K562 (cell line): ENCODE results near the gene RFPL3. TPM values are rescaled to one million over a fixed set of nuclear protein-coding genes. Genes with fewer than 3 reads are reported as not detected.

Experiments
- ATAC-seq: fragments of 200-7000 bp; cut with Tn5 transposase; 3 replicates; pipeline ENCODE4 v1.9.1; 2020; ENCODE audit warnings: moderate library complexity
- BruUV-seq: library from RNA; stranded (reverse); fragments of 400-500 nt; replicated peaks from 2 replicates; lab custom pipeline; 2021; lab: Mats Ljungman, UMichigan
- CTCF ChIA-PET: fragments of 300-600 bp; formaldehyde crosslinking; extraction: SDS; loops from one replicate; lab custom pipeline; 2021; ENCODE audit warnings: low intra/inter-chr PET ratio; lab: Yijun Ruan, JAX
- POLR2A ChIA-PET: fragments of 300-600, 350-650 bp; sonication (Branson Sonifier 250); formaldehyde crosslinking; extraction: SDS; loops from one replicate; lab custom pipeline; 2021; ENCODE audit warnings: antibody characterized with exemption, inconsistent platforms; lab: Yijun Ruan, JAX
- DNase-seq, 4 experiments: peaks; one replicate each; pipeline versions ENCODE4 v3.0.0 to v3.0.0-alpha.2; 2011 to 2018; ENCODE audit warnings: low spot score in 3 of 4, mixed read lengths in 3 of 4; ENCODE audit errors: extremely low read depth in 1 of 4
- FAIRE-seq: peaks from 2 replicates; lab custom pipeline; 2011; peaks lifted over from hg19 to GRCh38; lab: Jason Lieb, UNC
- H2AFZ ChIP-seq: 2 replicates; pipeline ENCODE4 v1.6.0; 2011; ENCODE audit warnings: low read depth, low read length, control low read depth, inconsistent platforms
- H3K27ac ChIP-seq: fragments of 200-600 bp; 3 replicates; pipeline ENCODE4 v1.8.0; 2011; ENCODE audit warnings: low read depth, mild to moderate bottlenecking, control low read depth, inconsistent platforms, low read length, moderate library complexity, mixed read lengths; ENCODE audit errors: extremely low read depth
- H3K27me3 ChIP-seq, 2 experiments: fragments of 300-600 bp in 1 of 2; 2 replicates in 1 of 2; 3 replicates in 1 of 2; pipeline versions ENCODE4 v1.6.0 to v1.8.0; 2011; ENCODE audit warnings: inconsistent platforms in 2 of 2, low read length in 2 of 2, mild to moderate bottlenecking in 1 of 2, mixed read lengths in 1 of 2, moderate library complexity in 1 of 2; ENCODE audit not compliant: control insufficient read depth in 2 of 2, insufficient read depth in 2 of 2
- H3K36me3 ChIP-seq: fragments of 300-600 bp; 3 replicates; pipeline ENCODE4 v1.8.0; 2011; ENCODE audit warnings: mild to moderate bottlenecking, low read length, inconsistent platforms; ENCODE audit not compliant: control insufficient read depth, insufficient read depth
- H3K4me1 ChIP-seq, 2 experiments: fragments of 200-600 bp in 1 of 2; replicated peaks in 1 of 2; 2 replicates in 1 of 2; 3 replicates in 1 of 2; pipeline versions ENCODE4 v1.5.1 to v1.8.0; 2011; ENCODE audit warnings: inconsistent platforms in 2 of 2, low read length in 2 of 2, mild to moderate bottlenecking in 1 of 2, mixed read lengths in 1 of 2, moderate library complexity in 1 of 2; ENCODE audit not compliant: control insufficient read depth in 2 of 2, insufficient read depth in 2 of 2
- H3K4me2 ChIP-seq: 2 replicates; pipeline ENCODE4 v1.6.1; 2011; ENCODE audit warnings: low read length, control low read depth, inconsistent platforms, mixed read lengths; ENCODE audit not compliant: insufficient read depth
- H3K4me3 ChIP-seq: fragments of 200-600 bp; sonication (generic), shearing (Covaris generic); 2 replicates; pipeline ENCODE4 v1.5.1; 2016; ENCODE audit warnings: control low read depth, inconsistent platforms
- H3K79me2 ChIP-seq: fragments of 200-600 bp; 3 replicates; pipeline ENCODE4 v1.8.0; 2011; ENCODE audit warnings: low read length, inconsistent platforms; ENCODE audit not compliant: control insufficient read depth, insufficient read depth
- H3K9ac ChIP-seq, 2 experiments: 2 replicates each; pipeline versions ENCODE4 v1.6.0 to v1.6.1; 2011; ENCODE audit warnings: low read depth in 2 of 2, low read length in 2 of 2, control low read depth in 1 of 2, inconsistent platforms in 1 of 2, mild to moderate bottlenecking in 1 of 2, mixed read lengths in 1 of 2; ENCODE audit not compliant: insufficient read depth in 1 of 2
- H3K9me1 ChIP-seq: one replicate; pipeline ENCODE4 v1.6.0; 2011; ENCODE audit warnings: inconsistent platforms, mild to moderate bottlenecking, low read length, moderate library complexity; ENCODE audit not compliant: control insufficient read depth, insufficient read depth
- H3K9me3 ChIP-seq: replicated peaks from 2 replicates; pipeline ENCODE4 v1.5.1; 2011; ENCODE audit warnings: low read depth, low read length, inconsistent platforms; ENCODE audit not compliant: control insufficient read depth, insufficient read depth
- H4K20me1 ChIP-seq: replicated peaks from 2 replicates; pipeline ENCODE4 v1.6.1; 2011; ENCODE audit warnings: low read length, inconsistent platforms, mixed read lengths; ENCODE audit not compliant: control insufficient read depth, insufficient read depth
- ARHGAP35 ChIP-seq: fragments of 450-650 bp; IDR thresholded peaks from 2 replicates; pipeline ENCODE4 v1.6.1; 2018; ENCODE audit not compliant: partially characterized antibody
- BMI1 ChIP-seq: fragments of 150-350 bp; IDR thresholded peaks from 2 replicates; pipeline ENCODE4 v1.6.1; 2014; ENCODE audit warnings: low read length
- ILF3 ChIP-seq: fragments of 450-650 bp; IDR thresholded peaks from 2 replicates; pipeline ENCODE4 v1.6.1; 2018; ENCODE audit warnings: antibody characterized with exemption, mild to moderate bottlenecking, moderate library complexity, borderline replicate concordance
- MECOM ChIP-seq: fragments of 250-450 bp; sonication (Bioruptor Pico); IDR thresholded peaks from 2 replicates; pipeline ENCODE4 v1.8.0; 2022; ENCODE audit warnings: inconsistent platforms
- MLX ChIP-seq, 2 experiments: fragments of 450-650 bp in 1 of 2; sonication (generic) in 1 of 2; formaldehyde crosslinking; conservative IDR thresholded peaks; 2 replicates each; pipeline versions ENCODE4 v1.4.0 to v1.8.1; 2020 to 2022; ENCODE audit warnings: mild to moderate bottlenecking in 1 of 2, missing genetic modification reagents in 1 of 2
- NFXL1 ChIP-seq: fragments of 450-650 bp; formaldehyde crosslinking; IDR thresholded peaks from 2 replicates; pipeline ENCODE4 v1.4.0; 2021; ENCODE audit warnings: mild to moderate bottlenecking
- NFYB ChIP-seq: IDR thresholded peaks from 2 replicates; pipeline ENCODE4 v1.6.1; 2011; ENCODE audit warnings: mild to moderate bottlenecking, moderate library complexity; ENCODE audit not compliant: insufficient read length; ENCODE audit errors: extremely low read depth
- PHF8 ChIP-seq: fragments of 200-600 bp; sonication (generic); IDR thresholded peaks from 2 replicates; pipeline ENCODE4 v1.6.1; 2012; ENCODE audit warnings: mixed run types, mild to moderate bottlenecking, inconsistent platforms, low read length, moderate library complexity, borderline replicate concordance
- POLR2B ChIP-seq: fragments of 450-650 bp; IDR thresholded peaks from 2 replicates; pipeline ENCODE4 v1.6.1; 2018; ENCODE audit warnings: low read depth; ENCODE audit not compliant: partially characterized antibody
- ZNF79 ChIP-seq: fragments of 250-450 bp; sonication (Bioruptor Pico); IDR thresholded peaks from 2 replicates; pipeline ENCODE4 v1.4.0; 2020; ENCODE audit warnings: low read depth, mild to moderate bottlenecking, moderate library complexity
- WGBS: fragments of 100-300 bp; shearing (Covaris generic); methylation state at CpG from one replicate; pipeline ENCODE4 v1.1.6; 2016; ENCODE audit warnings: low coverage, mixed read lengths; ENCODE audit not compliant: insufficient coverage; ENCODE audit errors: missing lambda C conversion rate; 5-methylcytosine and 5-hydroxymethylcytosine counted together
- in situ Hi-C: fragments of 300-500 bp; cut with MboI; formaldehyde crosslinking; loops from 4 replicates; pipeline ENCODE4 v1.15.0; 2018; ENCODE audit warnings: inconsistent platforms, mixed read lengths
- intact Hi-C: fragments of 100-400 bp; cut with micrococcal nuclease; formaldehyde crosslinking; loops from 2 replicates; pipeline ENCODE4 v1.14.2; 2022
- polyA plus RNA-seq, 8 experiments: library from polyadenylated mRNA; depleted of rRNA in 4 of 8; stranded (reverse) in 5 of 8; unstranded in 3 of 8; fragments of >200 nt; fragmentation: Nextera tagmentation in 2 of 8; fragmentation: Illumina TruSeq in 1 of 8; extraction: Ambion mirVana in 2 of 8; extraction: Trizol in 1 of 8; gene quantifications; 2 replicates each; pipeline versions ENCODE4 v1.2.1 to v1.2.3, GENCODE V29; 2011 to 2014; ENCODE audit warnings: inconsistent platforms in 1 of 8, missing spikeins in 1 of 8
- total RNA-seq, 7 experiments: library from RNA; depleted of rRNA in 6 of 7; stranded (reverse); fragments of >200 nt in 6 of 7; fragmentation: Illumina TruSeq in 2 of 7; extraction: Trizol in 2 of 7; gene quantifications; 2 replicates each; pipeline versions ENCODE4 v1.2.1 to v1.2.3, GENCODE V29; 2011 to 2021; ENCODE audit warnings: low replicate concordance in 1 of 7
- TF ChIP-seq, protein P1 (sequence below): fragments of 150-350 bp; conservative IDR thresholded peaks from 2 replicates; pipeline ENCODE4 v1.6.1; 2014; ENCODE audit warnings: low read length
- TF ChIP-seq, protein P2 (sequence below): sonication (generic); formaldehyde crosslinking; IDR thresholded peaks from 2 replicates; pipeline ENCODE4 v1.5.0; 2020; ENCODE audit warnings: missing genetic modification reagents

RFPL3 gene
- total and polyA plus RNA-seq, 9 of the 15 experiments (the other 6 are each of a cell fraction or from before 2014, with no cell fraction given) = not detected

GRCh38 chr22:32312748-32313147, 44.9 kb upstream of the RFPL3 start:
- ATAC-seq (no peak), DNase-seq (no peak), FAIRE-seq (no peak)
- BruUV-seq = no TSS peak
- no peaks in the 10 kb centered on the region; a peak in 1 of 5 replicates for H3K27me3 ChIP-seq
- H3K4me1 ChIP-seq = no peaks in the 10 kb centered on the region; a peak in 1 of 5 replicates
- no peak overlapping the region for H3K9ac ChIP-seq
- ChIA-PET POLR2A (no interaction called here), CTCF (no interaction called here)
- H3K9me3 ChIP-seq = no peaks in the 10 kb centered on the region
- in situ Hi-C loops (no loop called here), intact Hi-C loops (no loop called here)
- no peak for TF ChIP-seq MECOM (CRISPR knock-in tag)
- TF ChIP-seq BMI1 = no peak
- no peak for TF ChIP-seq NFXL1 (CRISPR knock-in tag)
- H3K36me3 ChIP-seq = no peaks in the 10 kb centered on the region
- H3K4me3 ChIP-seq = no peak overlapping the region
- WGBS = 0% methylated on average over 4 of the region's 4 CpGs
- H3K79me2 ChIP-seq = no peaks in the 10 kb centered on the region
- H3K27ac ChIP-seq = no peak overlapping the region
- H3K4me2 ChIP-seq = no peak overlapping the region
- H3K9me1 ChIP-seq = no peaks in the 10 kb centered on the region
- no peaks in the 10 kb centered on the region for H4K20me1 ChIP-seq
- H2AFZ ChIP-seq = no peak overlapping the region

GRCh38 chr22:32313532-32313931, 44.1 kb upstream of the RFPL3 start:
- Histone ChIP-seq H3K36me3 (no peaks in the 10 kb centered on the region), H3K27me3 (no peaks in the 10 kb centered on the region; a peak in 1 of 5 replicates), H4K20me1 (no peaks in the 10 kb centered on the region), H2AFZ (no peak overlapping the region), H3K9me1 (no peaks in the 10 kb centered on the region), H3K27ac (no peak overlapping the region), H3K9ac (no peak overlapping the region), H3K4me3 (no peak overlapping the region), H3K4me2 (no peak overlapping the region), H3K4me1 (no peaks in the 10 kb centered on the region; a peak in 1 of 5 replicates), H3K9me3 (no peaks in the 10 kb centered on the region), H3K79me2 (no peaks in the 10 kb centered on the region)
- ChIA-PET CTCF (no interaction called here), POLR2A (no interaction called here)
- no TSS peak for BruUV-seq
- ATAC-seq (no peak), FAIRE-seq (no peak), DNase-seq (no peak)
- in situ Hi-C loops (no loop called here), intact Hi-C loops (no loop called here)
- no peak for TF ChIP-seq ILF3
- TF ChIP-seq MLX (CRISPR knock-in tag; conservative IDR thresholded peaks at IDR 0.05) = no peak
- TF ChIP-seq, protein P1, sequence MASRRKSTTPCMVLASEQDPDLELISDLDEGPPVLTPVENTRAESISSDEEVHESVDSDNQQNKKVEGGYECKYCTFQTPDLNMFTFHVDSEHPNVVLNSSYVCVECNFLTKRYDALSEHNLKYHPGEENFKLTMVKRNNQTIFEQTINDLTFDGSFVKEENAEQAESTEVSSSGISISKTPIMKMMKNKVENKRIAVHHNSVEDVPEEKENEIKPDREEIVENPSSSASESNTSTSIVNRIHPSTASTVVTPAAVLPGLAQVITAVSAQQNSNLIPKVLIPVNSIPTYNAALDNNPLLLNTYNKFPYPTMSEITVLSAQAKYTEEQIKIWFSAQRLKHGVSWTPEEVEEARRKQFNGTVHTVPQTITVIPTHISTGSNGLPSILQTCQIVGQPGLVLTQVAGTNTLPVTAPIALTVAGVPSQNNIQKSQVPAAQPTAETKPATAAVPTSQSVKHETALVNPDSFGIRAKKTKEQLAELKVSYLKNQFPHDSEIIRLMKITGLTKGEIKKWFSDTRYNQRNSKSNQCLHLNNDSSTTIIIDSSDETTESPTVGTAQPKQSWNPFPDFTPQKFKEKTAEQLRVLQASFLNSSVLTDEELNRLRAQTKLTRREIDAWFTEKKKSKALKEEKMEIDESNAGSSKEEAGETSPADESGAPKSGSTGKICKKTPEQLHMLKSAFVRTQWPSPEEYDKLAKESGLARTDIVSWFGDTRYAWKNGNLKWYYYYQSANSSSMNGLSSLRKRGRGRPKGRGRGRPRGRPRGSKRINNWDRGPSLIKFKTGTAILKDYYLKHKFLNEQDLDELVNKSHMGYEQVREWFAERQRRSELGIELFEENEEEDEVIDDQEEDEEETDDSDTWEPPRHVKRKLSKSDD = no peak
- no peak for TF ChIP-seq ZNF79 (CRISPR knock-in tag)
- no peak for TF ChIP-seq POLR2B
- TF ChIP-seq PHF8 = no peak
- peak; percentile 20 for TF ChIP-seq NFYB
- no peak for TF ChIP-seq ARHGAP35
- TF ChIP-seq, protein P2, sequence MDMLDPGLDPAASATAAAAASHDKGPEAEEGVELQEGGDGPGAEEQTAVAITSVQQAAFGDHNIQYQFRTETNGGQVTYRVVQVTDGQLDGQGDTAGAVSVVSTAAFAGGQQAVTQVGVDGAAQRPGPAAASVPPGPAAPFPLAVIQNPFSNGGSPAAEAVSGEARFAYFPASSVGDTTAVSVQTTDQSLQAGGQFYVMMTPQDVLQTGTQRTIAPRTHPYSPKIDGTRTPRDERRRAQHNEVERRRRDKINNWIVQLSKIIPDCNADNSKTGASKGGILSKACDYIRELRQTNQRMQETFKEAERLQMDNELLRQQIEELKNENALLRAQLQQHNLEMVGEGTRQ (CRISPR knock-in tag) = 0 out of 2 replicates have a peak, but pooled peaks have one; percentile 32
